B cell (primary cell): ENCODE measurements around the gene GPR15.

ENCODE experiments used
- EZH2 ChIP-seq: IDR thresholded peaks from 2 replicates; pipeline ENCODE4 v1.6.1; 2012; ENCODE audit warnings: borderline replicate concordance, low read depth, mild to moderate bottlenecking, moderate library complexity, low read length; ENCODE audit not compliant: insufficient read depth, poor library complexity, severe bottlenecking
- TF ChIP-seq, protein P1 (sequence below): fragments of 200-600 bp; IDR thresholded peaks from one replicate; pipeline ENCODE4 v1.8.0; 2022; ENCODE audit warnings: antibody characterized with exemption, mild to moderate bottlenecking

DNA sequence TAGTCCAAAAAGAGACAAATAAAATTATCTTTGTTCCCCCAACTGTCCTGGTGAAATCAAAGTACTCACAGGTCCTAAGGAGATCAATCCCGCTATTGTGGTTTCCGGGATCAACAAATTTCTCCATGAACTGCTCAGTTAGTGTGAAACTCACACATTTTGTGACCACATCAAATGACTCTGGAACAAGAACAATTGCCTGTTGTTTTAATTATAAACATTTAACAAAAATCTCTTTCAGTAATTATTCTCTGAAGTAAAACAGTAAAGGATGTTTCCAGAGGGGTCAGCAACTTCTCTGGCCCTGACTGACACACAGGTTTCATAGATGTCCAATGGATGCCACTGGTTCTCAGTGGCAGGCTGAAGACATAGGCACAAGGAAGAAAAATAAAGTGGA lies 13.0 kb upstream of the GPR15 start:
- TF ChIP-seq, protein P1, sequence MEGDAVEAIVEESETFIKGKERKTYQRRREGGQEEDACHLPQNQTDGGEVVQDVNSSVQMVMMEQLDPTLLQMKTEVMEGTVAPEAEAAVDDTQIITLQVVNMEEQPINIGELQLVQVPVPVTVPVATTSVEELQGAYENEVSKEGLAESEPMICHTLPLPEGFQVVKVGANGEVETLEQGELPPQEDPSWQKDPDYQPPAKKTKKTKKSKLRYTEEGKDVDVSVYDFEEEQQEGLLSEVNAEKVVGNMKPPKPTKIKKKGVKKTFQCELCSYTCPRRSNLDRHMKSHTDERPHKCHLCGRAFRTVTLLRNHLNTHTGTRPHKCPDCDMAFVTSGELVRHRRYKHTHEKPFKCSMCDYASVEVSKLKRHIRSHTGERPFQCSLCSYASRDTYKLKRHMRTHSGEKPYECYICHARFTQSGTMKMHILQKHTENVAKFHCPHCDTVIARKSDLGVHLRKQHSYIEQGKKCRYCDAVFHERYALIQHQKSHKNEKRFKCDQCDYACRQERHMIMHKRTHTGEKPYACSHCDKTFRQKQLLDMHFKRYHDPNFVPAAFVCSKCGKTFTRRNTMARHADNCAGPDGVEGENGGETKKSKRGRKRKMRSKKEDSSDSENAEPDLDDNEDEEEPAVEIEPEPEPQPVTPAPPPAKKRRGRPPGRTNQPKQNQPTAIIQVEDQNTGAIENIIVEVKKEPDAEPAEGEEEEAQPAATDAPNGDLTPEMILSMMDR, result no peak
- TF ChIP-seq EZH2, result no peak
